Measurements from ENCODE around the gene SPTBN4.

DNA sequence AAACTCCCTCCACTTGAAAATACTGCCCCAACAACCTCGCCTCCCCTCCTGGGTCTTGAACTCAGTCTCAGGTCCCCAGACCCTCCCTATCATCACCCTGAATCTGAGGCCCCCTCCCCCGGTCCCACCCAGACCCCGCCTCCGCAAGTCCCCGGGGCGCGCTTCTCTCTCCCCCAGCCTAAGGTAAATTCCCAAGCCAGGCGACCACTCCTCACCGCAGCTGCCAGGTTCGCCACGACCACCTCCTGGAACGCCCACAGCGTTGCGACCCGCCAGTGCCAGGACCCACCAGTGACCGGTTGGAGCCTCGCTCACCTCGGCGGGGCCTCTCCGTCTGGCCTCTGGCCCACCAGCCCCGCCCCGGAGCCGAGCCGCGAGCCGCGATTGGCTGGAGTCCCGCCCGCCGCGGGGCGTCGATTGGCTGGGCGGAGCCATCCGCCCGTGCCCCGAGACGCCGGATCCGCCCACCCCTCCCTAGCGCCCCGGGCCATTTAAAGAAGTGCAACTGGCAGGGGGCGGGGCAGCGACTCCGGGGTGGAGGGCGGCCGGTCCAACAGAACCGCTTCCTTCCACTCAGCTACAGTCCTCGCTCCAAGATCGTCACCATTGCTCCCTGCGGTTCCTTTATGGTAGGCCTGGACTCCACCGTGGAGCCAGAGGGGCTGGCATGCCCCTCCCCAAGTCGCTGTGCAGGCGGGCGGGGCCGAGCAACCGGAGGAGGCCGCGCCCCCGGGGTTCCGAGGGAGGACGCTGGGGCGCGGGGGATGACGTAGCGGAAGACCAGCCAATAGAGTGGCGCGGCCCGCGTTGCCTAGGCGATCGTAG lies 22.6 kb upstream of the SPTBN4 start, which contains the start of gene SERTAD3:
- TF ChIP-seq, protein P1, sequence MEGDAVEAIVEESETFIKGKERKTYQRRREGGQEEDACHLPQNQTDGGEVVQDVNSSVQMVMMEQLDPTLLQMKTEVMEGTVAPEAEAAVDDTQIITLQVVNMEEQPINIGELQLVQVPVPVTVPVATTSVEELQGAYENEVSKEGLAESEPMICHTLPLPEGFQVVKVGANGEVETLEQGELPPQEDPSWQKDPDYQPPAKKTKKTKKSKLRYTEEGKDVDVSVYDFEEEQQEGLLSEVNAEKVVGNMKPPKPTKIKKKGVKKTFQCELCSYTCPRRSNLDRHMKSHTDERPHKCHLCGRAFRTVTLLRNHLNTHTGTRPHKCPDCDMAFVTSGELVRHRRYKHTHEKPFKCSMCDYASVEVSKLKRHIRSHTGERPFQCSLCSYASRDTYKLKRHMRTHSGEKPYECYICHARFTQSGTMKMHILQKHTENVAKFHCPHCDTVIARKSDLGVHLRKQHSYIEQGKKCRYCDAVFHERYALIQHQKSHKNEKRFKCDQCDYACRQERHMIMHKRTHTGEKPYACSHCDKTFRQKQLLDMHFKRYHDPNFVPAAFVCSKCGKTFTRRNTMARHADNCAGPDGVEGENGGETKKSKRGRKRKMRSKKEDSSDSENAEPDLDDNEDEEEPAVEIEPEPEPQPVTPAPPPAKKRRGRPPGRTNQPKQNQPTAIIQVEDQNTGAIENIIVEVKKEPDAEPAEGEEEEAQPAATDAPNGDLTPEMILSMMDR (IDR thresholded peaks at IDR 0.05; ENCODE audit: low read length), result no peak
- TF ChIP-seq EZH2phosphoT487 (IDR thresholded peaks at IDR 0.05; ENCODE audit: low read length), result no peak
- no peak for TF ChIP-seq EZH2 (optimal IDR thresholded peaks at IDR 0.05; ENCODE audit: low read depth, low read length)

Measured in MM.1S (cell line).